GM13976 (cell line): ENCODE results near the gene HOXC6.

ENCODE experiments used
- DNase-seq: peaks from one replicate; pipeline ENCODE4 v3.0.0; 2012; ENCODE audit warnings: low spot score
- CTCF ChIP-seq: IDR thresholded peaks from 2 replicates; pipeline ENCODE4 v1.5.1; 2012; ENCODE audit warnings: borderline replicate concordance, mild to moderate bottlenecking; ENCODE audit not compliant: insufficient read depth; ENCODE audit errors: extremely low read depth, missing control alignments, control extremely low read depth
- in situ Hi-C: fragments of 300-500 bp; cut with MboI; formaldehyde crosslinking; loops from one replicate; pipeline ENCODE4 v1.12.0; 2022; ENCODE audit warnings: low sequenced_read_pairs, mixed read lengths, inconsistent platforms; ENCODE audit not compliant: unreplicated experiment

The HOXC6 gene

GRCh38 chr12:54020591-54021405 is 7.4 kb upstream of the HOXC6 start:
- no peak for TF ChIP-seq CTCF
- DNase-seq, result no peak
- in situ Hi-C loops, result loop anchor here (10.0 kb wide), 1 partner anchor 174 kb away; no protein-coding TSS in a partner anchor

DNA sequence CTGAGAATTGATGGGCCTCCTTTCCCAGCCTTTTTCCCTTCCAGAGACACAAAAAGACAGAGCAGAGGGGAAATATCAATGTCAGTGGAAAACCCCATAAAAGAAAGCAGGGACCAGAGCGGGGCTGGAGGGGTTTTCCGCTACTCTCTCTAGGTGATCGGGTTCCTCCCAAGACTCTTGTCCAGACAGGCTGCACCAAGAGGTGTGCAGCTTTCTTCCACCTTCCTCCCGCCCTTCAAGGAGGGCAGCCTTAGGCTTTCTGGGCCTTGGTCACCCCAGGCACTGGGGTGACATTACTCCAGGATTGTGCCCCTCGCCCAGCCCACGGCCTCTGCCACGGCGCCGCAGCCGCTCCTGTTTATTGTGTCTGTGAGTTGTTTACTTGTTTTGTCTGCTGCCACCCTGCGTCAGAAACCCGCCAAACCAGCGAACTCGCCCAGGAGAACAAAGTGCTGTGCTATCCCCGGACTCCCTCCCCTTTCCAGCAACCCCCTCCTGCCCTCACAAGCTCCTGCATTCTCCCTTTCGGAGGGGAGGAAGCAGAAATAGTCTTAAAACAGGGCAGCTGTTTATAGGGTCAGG is 6.7 kb upstream of the HOXC6 start:
- peak; percentile 46 for TF ChIP-seq CTCF
- DNase-seq, result peak; percentile 68
- in situ Hi-C loops, result loop anchor here (10.0 kb wide), 1 partner anchor 173 kb away; no protein-coding TSS in a partner anchor

DNA sequence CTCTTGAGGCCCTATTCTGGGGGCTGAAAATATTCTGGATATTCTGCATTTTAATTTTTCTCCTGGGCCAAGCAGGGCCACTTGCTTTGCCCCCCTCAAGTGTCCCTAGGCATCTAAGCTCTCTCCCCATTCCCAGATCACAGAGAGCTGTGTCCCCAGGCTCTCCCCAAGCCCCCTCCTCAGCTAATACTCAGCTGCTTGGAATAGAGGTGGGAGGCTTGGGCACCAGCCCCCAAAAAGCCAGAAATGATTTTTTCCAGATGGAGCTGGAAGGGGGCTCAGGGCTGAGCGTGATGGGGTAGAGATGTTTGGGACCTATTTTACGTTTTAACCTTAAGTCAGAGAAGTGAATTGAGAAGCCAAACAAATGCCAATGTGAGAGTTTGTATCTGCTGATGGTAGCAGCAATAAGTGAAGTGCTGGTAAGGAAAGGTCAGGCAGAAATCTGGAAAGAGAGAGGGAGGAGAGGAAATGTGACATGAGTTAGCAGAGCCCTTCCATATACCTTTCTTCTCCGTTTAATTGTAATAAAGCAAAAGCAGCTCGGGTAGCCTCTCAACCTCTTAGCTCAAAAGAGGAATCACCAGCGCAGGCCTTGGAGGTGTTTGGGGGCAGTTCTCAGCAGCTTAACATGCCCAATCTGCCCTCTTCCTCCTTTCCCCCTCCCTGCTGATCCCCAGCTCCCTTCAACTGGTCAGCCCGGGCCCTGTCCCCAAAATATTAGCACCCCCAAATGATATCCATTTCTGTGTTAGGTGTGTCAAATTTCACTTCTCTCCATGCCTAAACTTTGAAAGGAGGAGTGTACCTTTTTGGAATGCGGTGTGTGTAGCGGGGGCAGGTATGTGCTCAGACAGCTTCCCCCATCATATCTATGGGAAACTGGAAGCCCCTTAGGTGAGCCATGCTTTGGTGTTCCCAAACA is 5.0 kb upstream of the HOXC6 start:
- TF ChIP-seq CTCF, result no peak
- no peak for DNase-seq
- in situ Hi-C loops, result loop anchor here (10.0 kb wide), 1 partner anchor 172 kb away; no protein-coding TSS in a partner anchor

- no peak for TF ChIP-seq CTCF
- in situ Hi-C loops, result loop anchor here (10.0 kb wide), 1 partner anchor 171 kb away; no protein-coding TSS in a partner anchor
- no peak for DNase-seq
Measured at GRCh38 chr12:54024127-54024526, 4.1 kb upstream of the HOXC6 start.

GRCh38 chr12:54024581-54025305 is 3.5 kb upstream of the HOXC6 start:
- in situ Hi-C loops, result loop anchor here (10.0 kb wide), 1 partner anchor 170 kb away; no protein-coding TSS in a partner anchor
- no peak for TF ChIP-seq CTCF
- DNase-seq, result no peak
